Esophagus muscularis mucosa (tissue), 4 donors: Measurements from ENCODE around the gene GSS. TPM values are rescaled to one million over a fixed set of nuclear protein-coding genes. Genes with fewer than 3 reads are reported as not detected.

Source experiments
- DNase-seq: peaks from one replicate; pipeline ENCODE4 v3.0.0-alpha.2; 2017; ENCODE audit errors: extremely low spot score
- H3K27ac ChIP-seq, 4 donors: fragments of 200-600 bp; sonication (generic); replicated peaks in 1 of 4; 1 replicate in 3 of 4; 2 replicates in 1 of 4; pipeline ENCODE4 v1.5.1; 2016 to 2019; ENCODE audit warnings: mild to moderate bottlenecking in 1 of 4
- H3K27me3 ChIP-seq, 4 donors: fragments of 200-600 bp; sonication (generic); one replicate each; pipeline versions ENCODE4 v1.5.1 to v1.6.0; 2016 to 2019
- H3K36me3 ChIP-seq, 4 donors: fragments of 200-600 bp; sonication (generic); one replicate each; pipeline ENCODE4 v1.5.1; 2016 to 2019
- H3K4me1 ChIP-seq, 4 donors: fragments of 200-600 bp; sonication (generic); one replicate each; pipeline ENCODE4 v1.5.1; 2016 to 2019
- H3K4me3 ChIP-seq, 4 donors: fragments of 200-600 bp; sonication (generic); 1 replicate in 2 of 4; 2 replicates in 2 of 4; pipeline ENCODE4 v1.5.1; 2016 to 2019; ENCODE audit warnings: mild to moderate bottlenecking in 4 of 4, moderate library complexity in 1 of 4
- H3K9me3 ChIP-seq, 4 donors: fragments of 200-600 bp; sonication (generic); 1 replicate in 3 of 4; 2 replicates in 1 of 4; pipeline ENCODE4 v1.5.1; 2016 to 2019
- EP300 ChIP-seq: sonication (generic); formaldehyde crosslinking; IDR thresholded peaks from one replicate; pipeline ENCODE4 v1.6.1; 2017; ENCODE audit warnings: antibody characterized with exemption
- POLR2A ChIP-seq: fragments of 450-650 bp; IDR thresholded peaks from one replicate; pipeline ENCODE4 v1.6.1; 2017; ENCODE audit warnings: antibody characterized with exemption, moderate library complexity, mild to moderate bottlenecking, low read depth
- POLR2AphosphoS5 ChIP-seq, 2 donors: sonication (generic); formaldehyde crosslinking; IDR thresholded peaks; one replicate each; pipeline ENCODE4 v1.6.1; 2017; ENCODE audit warnings: antibody characterized with exemption in 2 of 2
- WGBS: methylation state at CpG from one replicate; pipeline ENCODE4 v1.1.5; 2018; 5-methylcytosine and 5-hydroxymethylcytosine counted together
- intact Hi-C: fragments of 100-400 bp; cut with DNase I; formaldehyde crosslinking; loops from one replicate; pipeline ENCODE4 v1.15.1; 2023
- total RNA-seq, 4 donors: library from RNA; depleted of rRNA; stranded (reverse); fragments of >200 nt; gene quantifications; one replicate each; pipeline versions ENCODE4 v1.1.0 to v1.2.1, GENCODE V29; 2016
- TF ChIP-seq, protein P1 (sequence below), 3 experiments: fragments of 200-600 bp in 2 of 3; fragments of 450-650 bp in 1 of 3; sonication (generic) in 2 of 3; IDR thresholded peaks; one replicate each; pipeline ENCODE4 v1.5.1; 2017 to 2019; ENCODE audit warnings: antibody characterized with exemption in 3 of 3, mild to moderate bottlenecking in 2 of 3, moderate library complexity in 1 of 3

Gene GSS
- total RNA-seq, 4 donors from 2014 or later: 27.7 to 36.1 (median 28.5) TPM

- H3K27me3 ChIP-seq: no peaks in the 10 kb centered on the region
- no peak overlapping the region for H3K27ac ChIP-seq
- H3K4me1 ChIP-seq: peaks cover 0 to 5% (median 0%) of the 10 kb centered on the region in 4 donors
- 95% methylated on average over 5 of the region's 5 CpGs for WGBS
- H3K36me3 ChIP-seq: no peaks in the 10 kb centered on the region
- intact Hi-C loops: no loop called here
- no peaks in the 10 kb centered on the region for H3K9me3 ChIP-seq
- no peak overlapping the region for H3K4me3 ChIP-seq
- no peak for DNase-seq
- no peak for TF ChIP-seq EP300
- TF ChIP-seq, protein P1, sequence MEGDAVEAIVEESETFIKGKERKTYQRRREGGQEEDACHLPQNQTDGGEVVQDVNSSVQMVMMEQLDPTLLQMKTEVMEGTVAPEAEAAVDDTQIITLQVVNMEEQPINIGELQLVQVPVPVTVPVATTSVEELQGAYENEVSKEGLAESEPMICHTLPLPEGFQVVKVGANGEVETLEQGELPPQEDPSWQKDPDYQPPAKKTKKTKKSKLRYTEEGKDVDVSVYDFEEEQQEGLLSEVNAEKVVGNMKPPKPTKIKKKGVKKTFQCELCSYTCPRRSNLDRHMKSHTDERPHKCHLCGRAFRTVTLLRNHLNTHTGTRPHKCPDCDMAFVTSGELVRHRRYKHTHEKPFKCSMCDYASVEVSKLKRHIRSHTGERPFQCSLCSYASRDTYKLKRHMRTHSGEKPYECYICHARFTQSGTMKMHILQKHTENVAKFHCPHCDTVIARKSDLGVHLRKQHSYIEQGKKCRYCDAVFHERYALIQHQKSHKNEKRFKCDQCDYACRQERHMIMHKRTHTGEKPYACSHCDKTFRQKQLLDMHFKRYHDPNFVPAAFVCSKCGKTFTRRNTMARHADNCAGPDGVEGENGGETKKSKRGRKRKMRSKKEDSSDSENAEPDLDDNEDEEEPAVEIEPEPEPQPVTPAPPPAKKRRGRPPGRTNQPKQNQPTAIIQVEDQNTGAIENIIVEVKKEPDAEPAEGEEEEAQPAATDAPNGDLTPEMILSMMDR (IDR thresholded peaks at IDR 0.05): no peak
- TF ChIP-seq POLR2AphosphoS5 (IDR thresholded peaks at IDR 0.05): no peak
- TF ChIP-seq POLR2A: no peak
These were observed 11.8 kb upstream of the GSS start for GRCh38 chr20:34967421-34967820.

GRCh38 chr20:34965051-34965450 lies 9.4 kb upstream of the GSS start:
- no peak overlapping the region for H3K27ac ChIP-seq
- no peaks in the 10 kb centered on the region for H3K36me3 ChIP-seq
- no peaks in the 10 kb centered on the region for H3K9me3 ChIP-seq
- H3K27me3 ChIP-seq: no peaks in the 10 kb centered on the region
- no peak overlapping the region for H3K4me3 ChIP-seq
- WGBS: 91% methylated on average over 5 of the region's 5 CpGs
- intact Hi-C loops: no loop called here
- peaks cover 0 to 5% (median 0%) of the 10 kb centered on the region in 4 donors for H3K4me1 ChIP-seq
- no peak for DNase-seq
- TF ChIP-seq POLR2A: no peak
- TF ChIP-seq EP300: no peak
- TF ChIP-seq POLR2AphosphoS5 (IDR thresholded peaks at IDR 0.05): no peak
- TF ChIP-seq, protein P1 (IDR thresholded peaks at IDR 0.05): no peak

DNA sequence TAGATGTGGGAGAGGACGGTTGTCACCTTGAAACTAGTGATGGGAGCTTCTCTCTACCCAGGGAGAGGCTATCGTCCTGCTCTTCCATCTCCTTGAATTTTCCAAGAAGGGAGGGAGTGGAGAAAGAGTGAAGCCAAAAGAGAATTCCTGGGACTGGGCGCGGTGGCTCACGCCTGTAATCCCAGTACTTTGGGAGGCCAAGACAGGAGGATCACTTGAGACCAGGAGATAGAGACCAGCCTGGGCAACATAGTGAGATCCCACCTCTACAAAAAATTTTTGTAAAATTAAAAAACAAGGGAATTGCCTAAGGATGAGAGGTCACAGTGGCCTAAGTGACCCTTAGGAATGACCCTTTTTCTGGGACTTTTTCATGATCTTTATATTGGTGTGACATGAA lies 8.9 kb upstream of the GSS start:
- intact Hi-C loops: no loop called here

DNA sequence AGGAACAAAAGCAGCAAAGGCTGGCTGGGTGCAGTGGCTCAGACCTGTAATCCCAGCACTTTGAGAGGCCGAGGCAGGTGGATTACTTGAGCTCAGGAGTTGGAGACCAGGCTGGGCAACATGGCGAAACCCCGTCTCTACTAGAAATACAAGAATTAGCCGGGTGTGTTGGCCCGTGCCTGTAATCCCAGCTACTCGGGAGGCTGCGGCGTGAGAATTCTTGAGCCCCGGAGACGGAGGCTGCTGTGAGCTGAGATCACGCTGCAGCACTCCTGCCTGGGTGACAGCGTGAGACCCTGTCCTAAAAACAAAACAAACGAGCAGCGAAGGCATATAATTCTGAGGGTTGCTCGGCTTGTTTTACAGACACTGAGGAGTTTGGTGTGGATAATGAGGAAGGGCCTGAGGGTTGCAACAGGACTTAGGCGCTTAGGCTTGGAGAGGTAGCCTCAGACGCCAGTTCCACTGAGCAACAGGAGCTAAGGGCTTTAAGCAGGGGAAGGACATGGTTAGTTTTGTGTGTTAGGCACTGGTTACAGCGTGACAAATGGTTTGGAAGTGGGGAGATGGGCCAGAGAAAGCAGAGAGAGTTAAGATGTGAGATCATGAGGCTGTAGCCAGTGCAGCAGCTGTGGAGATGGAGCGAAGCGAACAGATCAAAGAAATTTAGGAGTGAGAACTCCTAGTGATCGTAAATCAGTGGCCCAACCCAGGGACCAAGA lies 1.3 kb upstream of the GSS start:
- intact Hi-C loops: loop anchor here (1.0 kb wide), 1 partner anchor 84 kb away; no protein-coding TSS in a partner anchor
- TF ChIP-seq, protein P1 (IDR thresholded peaks at IDR 0.05): no peak
- TF ChIP-seq POLR2AphosphoS5 (IDR thresholded peaks at IDR 0.05): no peak
- no peak for TF ChIP-seq POLR2A
- TF ChIP-seq EP300: no peak
- WGBS: 86% methylated on average over 21 of the region's 21 CpGs
- no peak overlapping the region for H3K4me3 ChIP-seq
- no peaks in the 10 kb centered on the region for H3K27me3 ChIP-seq
- H3K27ac ChIP-seq: peak overlapping the region in 1 of 4 donors; percentile 84
- no peak for DNase-seq
- H3K36me3 ChIP-seq: no peaks in the 10 kb centered on the region
- H3K9me3 ChIP-seq: no peaks in the 10 kb centered on the region
- peaks cover 12 to 20% (median 17%) of the 10 kb centered on the region in 4 donors for H3K4me1 ChIP-seq

More for the DNA sequence above, 8.9 kb upstream of the GSS start:
- H3K4me3 ChIP-seq: no peak overlapping the region
- no peaks in the 10 kb centered on the region for H3K36me3 ChIP-seq
- TF ChIP-seq POLR2AphosphoS5 (IDR thresholded peaks at IDR 0.05) (no peak), EP300 (no peak), POLR2A (no peak)
- TF ChIP-seq, protein P1 (IDR thresholded peaks at IDR 0.05): no peak
- no peaks in the 10 kb centered on the region for H3K9me3 ChIP-seq
- peaks cover 0 to 5% (median 0%) of the 10 kb centered on the region in 4 donors for H3K4me1 ChIP-seq
- no peaks in the 10 kb centered on the region for H3K27me3 ChIP-seq
- WGBS: 96% methylated on average over 5 of the region's 5 CpGs
- no peak overlapping the region for H3K27ac ChIP-seq
- no peak for DNase-seq
